Panc1 (cell line): Measurements from ENCODE around the gene CARMIL3. TPM values are rescaled to one million over a fixed set of nuclear protein-coding genes. Genes with fewer than 3 reads are reported as not detected.

ENCODE experiments used
- ATAC-seq: fragments of 200-7000 bp; cut with Tn5 transposase; 2 replicates; pipeline ENCODE4 v1.9.1; 2020; ENCODE audit warnings: mild to moderate bottlenecking, moderate library complexity
- BruUV-seq: library from RNA; stranded (reverse); fragments of 400-500 nt; replicated peaks from 2 replicates; lab custom pipeline; 2021; lab: Mats Ljungman, UMichigan
- CTCF ChIA-PET: fragments of 300-600 bp; sonication (Branson Sonifier 250); formaldehyde crosslinking; loops from one replicate; lab custom pipeline; 2022; ENCODE audit warnings: antibody characterized with exemption; lab: Charles Lee
- POLR2A ChIA-PET: fragments of 300-600 bp; sonication (Branson Sonifier 250); formaldehyde crosslinking; loops from one replicate; lab custom pipeline; 2022; ENCODE audit warnings: antibody characterized with exemption; lab: Charles Lee
- DNase-seq: peaks from one replicate; pipeline ENCODE4 v3.0.0-alpha.2; 2010; ENCODE audit warnings: low read depth, low spot score
- H3K27ac ChIP-seq: 2 replicates; pipeline ENCODE4 v1.5.1; 2011; ENCODE audit warnings: mild to moderate bottlenecking, low read length, inconsistent platforms
- H3K27me3 ChIP-seq: fragments of 200-500 bp; sonication (Bioruptor generic); 2 replicates; pipeline ENCODE4 v1.6.0; 2014; ENCODE audit warnings: low read length, inconsistent platforms; ENCODE audit not compliant: control insufficient read depth, insufficient read depth
- H3K36me3 ChIP-seq: fragments of 200-500 bp; sonication (Bioruptor generic); 2 replicates; pipeline ENCODE4 v1.5.1; 2014; ENCODE audit warnings: inconsistent platforms, mild to moderate bottlenecking, low read length, moderate library complexity; ENCODE audit not compliant: control insufficient read depth, insufficient read depth
- H3K4me1 ChIP-seq: 2 replicates; pipeline ENCODE4 v1.5.1; 2011; ENCODE audit warnings: inconsistent platforms, mild to moderate bottlenecking, low read length, moderate library complexity; ENCODE audit not compliant: control insufficient read depth, insufficient read depth
- H3K4me3 ChIP-seq, 2 experiments: 2 replicates each; pipeline ENCODE4 v1.5.1; 2011 to 2012; ENCODE audit warnings: low read depth in 2 of 2, low read length in 2 of 2, mild to moderate bottlenecking in 2 of 2, inconsistent platforms in 1 of 2, moderate library complexity in 1 of 2
- H3K9me3 ChIP-seq: fragments of 200-500 bp; sonication (Bioruptor generic); 2 replicates; pipeline ENCODE4 v1.5.1; 2014; ENCODE audit warnings: low read depth, mild to moderate bottlenecking, inconsistent platforms, low read length, moderate library complexity; ENCODE audit not compliant: control insufficient read depth, insufficient read depth
- POLR2AphosphoS5 ChIP-seq: IDR thresholded peaks from 2 replicates; pipeline ENCODE4 v1.6.1; 2012; ENCODE audit warnings: mild to moderate bottlenecking, low read depth, low read length, moderate library complexity
- SIN3A ChIP-seq: IDR thresholded peaks from 2 replicates; pipeline ENCODE4 v1.6.1; 2012; ENCODE audit warnings: low read depth, mild to moderate bottlenecking, low read length, moderate library complexity, borderline replicate concordance; ENCODE audit not compliant: insufficient read depth
- TCF7L2 ChIP-seq: IDR thresholded peaks from 2 replicates; pipeline ENCODE4 v1.6.1; 2011; ENCODE audit warnings: mild to moderate bottlenecking, low read depth, low read length, inconsistent platforms
- in situ Hi-C: cut with HindIII; loops from 2 replicates; pipeline ENCODE4 v1.10.0; 2016; ENCODE audit warnings: low sequenced_read_pairs, low pct_unique_long_range_greater_than_20kb
- intact Hi-C: fragments of 100-400 bp; cut with micrococcal nuclease; formaldehyde crosslinking; loops from one replicate; pipeline ENCODE4 v1.10.0; 2022; ENCODE audit not compliant: unreplicated experiment
- total RNA-seq: library from RNA; stranded (reverse); gene quantifications from one replicate; pipeline ENCODE4 v1.2.1, GENCODE V29; 2021; ENCODE audit not compliant: unreplicated experiment
- TF ChIP-seq, protein P1 (sequence below), 2 experiments: IDR thresholded peaks; 2 replicates each; pipeline ENCODE4 v1.6.1; 2011 to 2012; ENCODE audit warnings: low read depth in 2 of 2, control low read depth in 1 of 2, low read length in 1 of 2, mild to moderate bottlenecking in 1 of 2, moderate library complexity in 1 of 2; ENCODE audit not compliant: insufficient read depth in 1 of 2
- TF ChIP-seq, protein P2 (sequence below): fragments of 450-650 bp; IDR thresholded peaks from 2 replicates; pipeline ENCODE4 v1.5.1; 2017; ENCODE audit warnings: mild to moderate bottlenecking

The CARMIL3 gene
- total RNA-seq, 1 experiment from 2014 or later: 0.15 TPM

DNA sequence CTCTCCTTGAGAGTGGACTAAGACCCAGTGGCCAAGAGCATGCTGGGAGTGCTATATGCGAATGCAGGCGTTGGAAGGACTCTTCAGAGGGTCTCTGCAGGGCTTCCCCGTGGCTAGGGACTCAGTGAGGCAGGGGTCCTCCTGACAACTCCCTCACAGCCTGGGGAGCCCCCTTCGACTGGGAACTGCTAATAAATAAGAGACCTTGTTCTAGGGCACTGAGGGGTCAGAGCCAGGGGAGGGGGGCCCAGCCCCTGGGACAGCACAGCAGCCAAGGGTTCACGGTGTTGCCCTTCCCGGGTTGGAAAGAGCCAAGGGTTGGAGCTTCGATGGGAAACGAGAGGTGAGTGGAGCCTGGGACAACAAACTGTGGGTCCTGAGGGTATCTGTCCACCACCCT lies 13.6 kb downstream of the CARMIL3 start:
- no peaks in the 10 kb centered on the region for H3K9me3 ChIP-seq
- no TSS peak for BruUV-seq
- TF ChIP-seq TCF7L2 (no peak), SIN3A (no peak), POLR2AphosphoS5 (no peak)
- TF ChIP-seq, protein P1, sequence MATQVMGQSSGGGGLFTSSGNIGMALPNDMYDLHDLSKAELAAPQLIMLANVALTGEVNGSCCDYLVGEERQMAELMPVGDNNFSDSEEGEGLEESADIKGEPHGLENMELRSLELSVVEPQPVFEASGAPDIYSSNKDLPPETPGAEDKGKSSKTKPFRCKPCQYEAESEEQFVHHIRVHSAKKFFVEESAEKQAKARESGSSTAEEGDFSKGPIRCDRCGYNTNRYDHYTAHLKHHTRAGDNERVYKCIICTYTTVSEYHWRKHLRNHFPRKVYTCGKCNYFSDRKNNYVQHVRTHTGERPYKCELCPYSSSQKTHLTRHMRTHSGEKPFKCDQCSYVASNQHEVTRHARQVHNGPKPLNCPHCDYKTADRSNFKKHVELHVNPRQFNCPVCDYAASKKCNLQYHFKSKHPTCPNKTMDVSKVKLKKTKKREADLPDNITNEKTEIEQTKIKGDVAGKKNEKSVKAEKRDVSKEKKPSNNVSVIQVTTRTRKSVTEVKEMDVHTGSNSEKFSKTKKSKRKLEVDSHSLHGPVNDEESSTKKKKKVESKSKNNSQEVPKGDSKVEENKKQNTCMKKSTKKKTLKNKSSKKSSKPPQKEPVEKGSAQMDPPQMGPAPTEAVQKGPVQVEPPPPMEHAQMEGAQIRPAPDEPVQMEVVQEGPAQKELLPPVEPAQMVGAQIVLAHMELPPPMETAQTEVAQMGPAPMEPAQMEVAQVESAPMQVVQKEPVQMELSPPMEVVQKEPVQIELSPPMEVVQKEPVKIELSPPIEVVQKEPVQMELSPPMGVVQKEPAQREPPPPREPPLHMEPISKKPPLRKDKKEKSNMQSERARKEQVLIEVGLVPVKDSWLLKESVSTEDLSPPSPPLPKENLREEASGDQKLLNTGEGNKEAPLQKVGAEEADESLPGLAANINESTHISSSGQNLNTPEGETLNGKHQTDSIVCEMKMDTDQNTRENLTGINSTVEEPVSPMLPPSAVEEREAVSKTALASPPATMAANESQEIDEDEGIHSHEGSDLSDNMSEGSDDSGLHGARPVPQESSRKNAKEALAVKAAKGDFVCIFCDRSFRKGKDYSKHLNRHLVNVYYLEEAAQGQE (IDR thresholded peaks at IDR 0.05; ENCODE audit: insufficient read depth in 1 of 2, low read depth in 2 of 2, low read length in 1 of 2): no peak
- TF ChIP-seq, protein P2, sequence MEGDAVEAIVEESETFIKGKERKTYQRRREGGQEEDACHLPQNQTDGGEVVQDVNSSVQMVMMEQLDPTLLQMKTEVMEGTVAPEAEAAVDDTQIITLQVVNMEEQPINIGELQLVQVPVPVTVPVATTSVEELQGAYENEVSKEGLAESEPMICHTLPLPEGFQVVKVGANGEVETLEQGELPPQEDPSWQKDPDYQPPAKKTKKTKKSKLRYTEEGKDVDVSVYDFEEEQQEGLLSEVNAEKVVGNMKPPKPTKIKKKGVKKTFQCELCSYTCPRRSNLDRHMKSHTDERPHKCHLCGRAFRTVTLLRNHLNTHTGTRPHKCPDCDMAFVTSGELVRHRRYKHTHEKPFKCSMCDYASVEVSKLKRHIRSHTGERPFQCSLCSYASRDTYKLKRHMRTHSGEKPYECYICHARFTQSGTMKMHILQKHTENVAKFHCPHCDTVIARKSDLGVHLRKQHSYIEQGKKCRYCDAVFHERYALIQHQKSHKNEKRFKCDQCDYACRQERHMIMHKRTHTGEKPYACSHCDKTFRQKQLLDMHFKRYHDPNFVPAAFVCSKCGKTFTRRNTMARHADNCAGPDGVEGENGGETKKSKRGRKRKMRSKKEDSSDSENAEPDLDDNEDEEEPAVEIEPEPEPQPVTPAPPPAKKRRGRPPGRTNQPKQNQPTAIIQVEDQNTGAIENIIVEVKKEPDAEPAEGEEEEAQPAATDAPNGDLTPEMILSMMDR: no peak
- DNase-seq (no peak), ATAC-seq (no peak)
- H3K27ac ChIP-seq: no peak overlapping the region
- no peaks in the 10 kb centered on the region for H3K36me3 ChIP-seq
- ChIA-PET CTCF (no interaction called here), POLR2A (no interaction called here)
- no peaks in the 10 kb centered on the region for H3K4me1 ChIP-seq
- no peaks in the 10 kb centered on the region for H3K27me3 ChIP-seq
- intact Hi-C loops: no loop called here
- in situ Hi-C loops: no loop called here
- no peak overlapping the region for H3K4me3 ChIP-seq

DNA sequence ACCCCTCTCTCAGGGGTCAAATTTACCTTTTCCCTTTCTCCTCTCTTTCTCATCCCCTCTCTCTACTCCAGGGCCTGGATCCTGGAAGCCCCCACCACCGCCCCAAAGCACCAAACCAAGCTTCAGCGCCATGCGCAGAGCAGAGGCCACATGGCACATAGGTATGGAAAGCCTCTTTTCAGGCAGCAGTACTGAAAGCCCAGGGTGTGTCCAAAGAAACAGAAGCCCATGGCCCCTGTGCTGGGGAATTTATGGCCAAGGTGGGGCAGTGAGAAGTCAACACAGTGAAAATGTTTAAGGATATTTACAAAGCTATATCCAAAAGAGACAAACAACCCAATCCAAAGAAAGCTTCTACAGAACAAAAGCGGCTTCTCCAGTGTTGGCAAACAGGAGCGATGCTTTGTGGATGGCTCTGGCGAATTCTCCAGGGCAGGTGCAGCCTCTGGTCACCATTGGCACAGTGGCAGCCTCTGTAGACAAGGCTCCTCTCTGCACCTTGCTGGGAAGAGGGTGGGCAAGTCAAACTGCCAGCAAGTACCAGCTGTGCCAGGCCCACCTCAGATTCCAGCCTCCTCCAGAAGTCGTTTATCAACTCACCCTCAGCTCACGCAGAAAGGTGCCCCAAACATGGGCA lies 14.8 kb downstream of the CARMIL3 start:
- ATAC-seq: no peak
- H3K27me3 ChIP-seq: no peaks in the 10 kb centered on the region
- CTCF ChIA-PET: no interaction called here
- no peaks in the 10 kb centered on the region for H3K4me1 ChIP-seq
- H3K9me3 ChIP-seq: no peaks in the 10 kb centered on the region
- no peak overlapping the region for H3K4me3 ChIP-seq
- POLR2A ChIA-PET: interaction anchor here (0.6 kb wide), 1 partner anchor 236 kb away, joined by 3 read pairs; no protein-coding TSS in a partner anchor
- H3K36me3 ChIP-seq: no peaks in the 10 kb centered on the region
- no peak overlapping the region for H3K27ac ChIP-seq
- in situ Hi-C loops (no loop called here), intact Hi-C loops (no loop called here)
- TF ChIP-seq, protein P2: no peak
- TF ChIP-seq POLR2AphosphoS5 (no peak), TCF7L2 (no peak), SIN3A (no peak)
- TF ChIP-seq, protein P1 (IDR thresholded peaks at IDR 0.05; ENCODE audit: insufficient read depth in 1 of 2, low read depth in 2 of 2, low read length in 1 of 2): no peak
- DNase-seq: no peak
- BruUV-seq: no TSS peak
